Mesothelial cell of epicardium (in vitro differentiated cells): ENCODE results near the gene CCDC83. TPM values are rescaled to one million over a fixed set of nuclear protein-coding genes. Genes with fewer than 3 reads are reported as not detected.
"Not testable (repeated sequence)": the region's sequence is repeated elsewhere in the genome, so short reads cannot be mapped to it uniquely, and the experiment has no call there.

Source experiments
- DNase-seq, 2 experiments: peaks; one replicate each; pipeline ENCODE4 v3.0.0; 2021; ENCODE audit warnings: low spot score in 2 of 2; ENCODE audit not compliant: unreplicated experiment in 2 of 2
- H3K27ac Mint-ChIP-seq: 2 replicates; pipeline ENCODE4 v1.8.0; 2021; ENCODE audit warnings: mixed read lengths
- H3K27me3 Mint-ChIP-seq: 2 replicates; pipeline ENCODE4 v1.8.0; 2021; ENCODE audit warnings: low read depth, mixed read lengths
- H3K36me3 Mint-ChIP-seq: 2 replicates; pipeline ENCODE4 v1.8.0; 2021; ENCODE audit warnings: mixed read lengths
- H3K4me1 Mint-ChIP-seq: 2 replicates; pipeline ENCODE4 v1.8.0; 2021; ENCODE audit warnings: mixed read lengths
- H3K4me3 Mint-ChIP-seq: 2 replicates; pipeline ENCODE4 v1.8.0; 2021; ENCODE audit warnings: mild to moderate bottlenecking, moderate library complexity, mixed read lengths
- H3K9me3 Mint-ChIP-seq: 2 replicates; pipeline ENCODE4 v1.8.0; 2021; ENCODE audit warnings: mixed read lengths
- total RNA-seq: library from RNA; stranded (reverse); gene quantifications from 3 replicates; pipeline ENCODE4 v1.2.1, GENCODE V29; 2021
- TF ChIP-seq, protein P1 (sequence below): fragments of 200-600 bp; sonication (generic); IDR thresholded peaks from one replicate; pipeline ENCODE4 v1.5.0; 2021; ENCODE audit warnings: antibody characterized with exemption; ENCODE audit not compliant: unreplicated experiment

Gene CCDC83
- total RNA-seq, 1 donor from 2014 or later: not detected

DNA sequence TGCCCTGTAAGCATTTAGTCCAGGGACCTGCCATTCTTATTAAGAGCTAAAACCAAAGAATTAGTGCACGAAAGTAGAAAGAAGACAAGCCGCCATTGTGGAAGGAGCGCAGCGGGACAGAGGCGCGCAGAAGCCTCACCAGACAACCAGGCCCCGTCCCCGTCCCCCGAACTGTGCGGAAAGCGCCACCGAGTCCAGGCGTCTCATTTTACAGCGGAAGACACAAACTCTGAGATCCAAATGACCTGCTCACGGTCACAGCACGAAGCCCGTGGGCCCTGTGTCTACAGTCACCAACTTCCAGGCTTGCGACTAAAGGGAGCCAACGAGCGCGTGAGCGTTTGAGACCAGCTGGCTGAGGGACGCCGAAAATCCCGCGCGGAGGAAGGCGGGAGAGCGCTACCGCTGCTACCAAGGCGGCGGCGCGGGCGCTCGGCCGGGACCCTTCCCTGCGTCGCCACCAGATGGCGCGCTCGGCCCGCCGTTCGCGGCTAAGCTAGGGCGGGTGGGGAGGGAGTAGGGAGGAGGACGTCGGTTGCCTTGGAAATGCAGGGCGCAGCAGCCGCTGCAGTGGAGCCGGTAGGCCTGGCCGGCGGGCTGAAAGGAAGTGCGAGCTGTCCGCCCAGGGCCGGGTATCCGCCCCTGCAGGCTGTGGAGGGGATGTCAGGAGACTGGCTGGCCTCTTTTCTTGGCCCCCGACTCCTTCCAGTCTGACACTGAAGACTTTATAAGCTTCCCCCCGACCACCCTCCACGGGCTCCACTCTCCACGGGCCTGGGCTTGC lies 434 bp upstream of the CCDC83 start:
- peak overlapping the region; percentile 89 for H3K27ac Mint-ChIP-seq
- H3K4me1 Mint-ChIP-seq: peaks cover 10% of the 10 kb centered on the region
- TF ChIP-seq, protein P1, sequence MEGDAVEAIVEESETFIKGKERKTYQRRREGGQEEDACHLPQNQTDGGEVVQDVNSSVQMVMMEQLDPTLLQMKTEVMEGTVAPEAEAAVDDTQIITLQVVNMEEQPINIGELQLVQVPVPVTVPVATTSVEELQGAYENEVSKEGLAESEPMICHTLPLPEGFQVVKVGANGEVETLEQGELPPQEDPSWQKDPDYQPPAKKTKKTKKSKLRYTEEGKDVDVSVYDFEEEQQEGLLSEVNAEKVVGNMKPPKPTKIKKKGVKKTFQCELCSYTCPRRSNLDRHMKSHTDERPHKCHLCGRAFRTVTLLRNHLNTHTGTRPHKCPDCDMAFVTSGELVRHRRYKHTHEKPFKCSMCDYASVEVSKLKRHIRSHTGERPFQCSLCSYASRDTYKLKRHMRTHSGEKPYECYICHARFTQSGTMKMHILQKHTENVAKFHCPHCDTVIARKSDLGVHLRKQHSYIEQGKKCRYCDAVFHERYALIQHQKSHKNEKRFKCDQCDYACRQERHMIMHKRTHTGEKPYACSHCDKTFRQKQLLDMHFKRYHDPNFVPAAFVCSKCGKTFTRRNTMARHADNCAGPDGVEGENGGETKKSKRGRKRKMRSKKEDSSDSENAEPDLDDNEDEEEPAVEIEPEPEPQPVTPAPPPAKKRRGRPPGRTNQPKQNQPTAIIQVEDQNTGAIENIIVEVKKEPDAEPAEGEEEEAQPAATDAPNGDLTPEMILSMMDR: peak; percentile 96
- H3K36me3 Mint-ChIP-seq: peaks cover 17% of the 10 kb centered on the region
- peak overlapping the region; percentile 80 for H3K4me3 Mint-ChIP-seq
- H3K27me3 Mint-ChIP-seq: no peaks in the 10 kb centered on the region
- peak; percentile 81 to 98 for DNase-seq
- H3K9me3 Mint-ChIP-seq: peaks cover 17% of the 10 kb centered on the region

DNA sequence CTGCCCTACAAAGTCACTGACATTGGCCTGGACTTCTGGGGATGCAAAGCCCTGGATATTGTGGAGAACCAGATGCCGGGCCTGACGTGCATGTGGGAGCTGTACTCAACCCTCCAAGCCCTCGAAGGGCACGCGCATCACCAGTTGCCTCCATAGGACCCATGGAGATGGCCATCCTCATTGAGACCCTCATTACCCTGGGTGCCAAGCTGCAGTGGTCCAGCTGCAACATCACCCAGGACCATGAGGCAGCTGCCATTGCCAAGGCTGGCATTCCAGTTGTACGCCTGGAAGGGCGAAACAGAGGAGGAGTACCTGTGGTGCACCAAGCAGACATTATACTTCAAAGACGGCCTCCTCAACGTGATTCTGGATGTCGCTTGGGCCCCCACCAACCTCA lies 1.9 kb downstream of the CCDC83 start:
- H3K27ac Mint-ChIP-seq: no peak overlapping the region
- peaks cover 11% of the 10 kb centered on the region for H3K9me3 Mint-ChIP-seq
- H3K4me3 Mint-ChIP-seq: no peak overlapping the region
- H3K36me3 Mint-ChIP-seq: peaks cover 9% of the 10 kb centered on the region
- TF ChIP-seq, protein P1: no peak
- no peak for DNase-seq
- H3K4me1 Mint-ChIP-seq: peaks cover 10% of the 10 kb centered on the region
- no peaks in the 10 kb centered on the region for H3K27me3 Mint-ChIP-seq

DNA sequence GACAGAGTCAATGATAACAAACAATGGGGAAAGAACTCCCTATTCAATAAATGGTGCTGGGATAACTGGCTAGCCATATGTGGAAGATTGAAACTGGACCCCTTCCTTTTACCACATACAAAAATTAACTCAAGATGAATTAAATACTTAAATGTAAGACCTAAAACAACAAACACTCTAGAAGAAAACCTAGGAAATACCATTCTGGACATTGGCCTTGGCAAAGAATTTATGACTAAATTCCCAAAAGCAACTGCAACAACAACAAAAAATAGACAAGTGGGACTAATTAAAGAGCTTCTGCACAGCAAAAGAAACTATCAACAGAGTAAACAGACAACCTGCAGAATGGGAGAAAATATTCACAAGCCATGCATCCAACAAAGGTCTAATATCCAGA lies 4.4 kb downstream of the CCDC83 start:
- H3K4me3 Mint-ChIP-seq, H3K36me3 Mint-ChIP-seq, H3K27me3 Mint-ChIP-seq, H3K27ac Mint-ChIP-seq, H3K4me1 Mint-ChIP-seq, DNase-seq: not testable (repeated sequence)
- H3K9me3 Mint-ChIP-seq: peaks cover 11% of the 10 kb centered on the region

DNA sequence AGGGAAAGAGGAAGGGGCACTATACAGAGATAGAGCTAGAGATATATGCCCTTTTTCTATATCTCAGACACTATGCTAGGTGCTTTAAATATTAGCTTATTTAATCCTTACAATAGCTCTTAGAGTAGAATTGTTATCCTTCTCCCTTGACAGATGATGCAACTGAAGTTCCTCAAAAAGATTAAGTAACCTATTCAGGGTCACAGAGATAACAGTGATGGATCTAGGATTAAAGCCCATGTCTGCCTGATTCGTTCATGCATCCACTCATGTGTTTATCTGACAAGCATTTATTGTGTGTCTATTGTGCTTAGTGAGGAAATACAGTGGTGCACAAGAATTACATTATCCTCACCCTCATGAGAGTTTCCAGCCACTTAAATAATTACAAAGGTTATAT lies 8.7 kb downstream of the CCDC83 start:
- Mint-ChIP-seq H3K27me3 (no peaks in the 10 kb centered on the region), H3K4me3 (no peak overlapping the region), H3K9me3 (peaks cover 9% of the 10 kb centered on the region), H3K27ac (no peak overlapping the region), H3K36me3 (peaks cover 3% of the 10 kb centered on the region), H3K4me1 (no peaks in the 10 kb centered on the region)
- DNase-seq: no peak
- TF ChIP-seq, protein P1: no peak

DNA sequence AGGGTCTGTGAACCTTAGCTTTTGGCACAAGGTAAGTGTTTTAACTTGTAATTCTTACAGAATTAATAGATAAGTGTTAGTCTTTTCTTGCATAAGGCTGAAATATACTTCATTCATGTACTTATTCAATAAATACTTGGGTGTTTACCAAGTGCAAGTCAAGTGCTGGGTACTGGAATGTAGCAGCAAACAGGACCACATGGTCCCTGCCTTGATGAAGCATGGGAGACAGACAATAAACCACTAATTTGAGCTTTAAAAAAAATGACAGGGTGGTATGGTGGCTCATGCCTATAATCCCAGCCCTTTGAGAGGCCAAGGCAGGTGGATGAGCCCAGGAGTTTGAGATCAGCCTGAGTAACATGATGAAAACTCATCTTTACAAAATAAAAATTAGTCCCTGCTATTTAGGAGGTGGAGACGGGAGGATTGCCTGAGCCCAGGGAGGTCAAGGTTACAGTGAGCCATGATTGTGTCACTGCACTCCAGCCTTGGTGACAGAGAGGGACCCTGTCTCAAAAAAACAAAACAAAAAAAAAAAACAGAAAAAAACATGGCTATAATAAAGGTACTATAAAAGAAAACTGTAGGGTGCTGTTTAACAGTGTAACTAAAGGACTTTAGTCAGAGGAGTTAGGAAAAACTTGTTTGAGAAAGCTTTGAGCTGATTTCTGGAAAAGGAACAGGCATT lies 11.1 kb downstream of the CCDC83 start:
- DNase-seq: no peak
- TF ChIP-seq, protein P1: no peak
- H3K4me1 Mint-ChIP-seq: no peaks in the 10 kb centered on the region
- no peak overlapping the region for H3K4me3 Mint-ChIP-seq
- no peaks in the 10 kb centered on the region for H3K36me3 Mint-ChIP-seq
- H3K27ac Mint-ChIP-seq: no peak overlapping the region
- H3K27me3 Mint-ChIP-seq: no peaks in the 10 kb centered on the region
- H3K9me3 Mint-ChIP-seq: no peaks in the 10 kb centered on the region

DNA sequence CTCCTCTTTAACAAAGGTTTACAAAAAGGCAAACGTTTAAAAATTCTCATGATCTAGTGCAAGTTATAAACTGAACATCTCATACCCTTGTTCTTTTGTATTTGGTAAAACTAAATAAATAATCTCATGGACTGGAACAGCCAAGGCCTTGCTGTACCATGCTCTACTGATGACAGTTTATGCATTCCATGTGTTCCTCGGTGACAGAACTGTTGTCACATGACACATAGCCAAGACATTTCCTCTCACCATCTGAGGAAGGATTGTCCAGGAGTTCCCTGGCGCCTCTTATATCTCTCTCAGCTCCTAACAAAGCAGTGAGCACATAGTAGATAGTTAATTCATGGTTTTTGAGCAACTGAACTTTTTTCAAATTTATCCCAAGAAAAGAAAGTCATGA lies 12.6 kb downstream of the CCDC83 start:
- TF ChIP-seq, protein P1: no peak
- no peaks in the 10 kb centered on the region for H3K27me3 Mint-ChIP-seq
- H3K4me3 Mint-ChIP-seq: no peak overlapping the region
- no peaks in the 10 kb centered on the region for H3K9me3 Mint-ChIP-seq
- no peaks in the 10 kb centered on the region for H3K4me1 Mint-ChIP-seq
- H3K36me3 Mint-ChIP-seq: no peaks in the 10 kb centered on the region
- H3K27ac Mint-ChIP-seq: no peak overlapping the region
- no peak for DNase-seq
